ENCODE data around the gene SCUBE2.

DNA sequence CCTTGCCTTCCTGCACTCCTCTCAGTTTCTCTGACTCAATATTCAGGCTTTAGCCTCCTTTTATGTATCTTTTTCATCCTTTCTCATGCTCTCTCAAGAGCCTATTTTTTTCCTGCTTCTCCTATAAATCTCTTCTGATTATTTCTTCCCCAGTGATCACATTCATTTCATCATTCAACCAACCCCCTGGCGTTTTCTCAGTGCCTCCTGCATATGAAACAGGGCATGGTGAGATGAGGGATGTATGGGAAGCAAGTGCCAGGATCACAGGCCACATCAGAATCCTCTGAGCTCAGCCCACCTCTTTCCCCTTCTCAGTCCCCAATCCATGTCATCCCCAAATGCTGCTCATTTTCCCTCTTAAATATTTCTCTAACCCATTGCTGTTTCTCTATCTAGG is 48.9 kb downstream of the SCUBE2 start:
- TF ChIP-seq, protein P1, sequence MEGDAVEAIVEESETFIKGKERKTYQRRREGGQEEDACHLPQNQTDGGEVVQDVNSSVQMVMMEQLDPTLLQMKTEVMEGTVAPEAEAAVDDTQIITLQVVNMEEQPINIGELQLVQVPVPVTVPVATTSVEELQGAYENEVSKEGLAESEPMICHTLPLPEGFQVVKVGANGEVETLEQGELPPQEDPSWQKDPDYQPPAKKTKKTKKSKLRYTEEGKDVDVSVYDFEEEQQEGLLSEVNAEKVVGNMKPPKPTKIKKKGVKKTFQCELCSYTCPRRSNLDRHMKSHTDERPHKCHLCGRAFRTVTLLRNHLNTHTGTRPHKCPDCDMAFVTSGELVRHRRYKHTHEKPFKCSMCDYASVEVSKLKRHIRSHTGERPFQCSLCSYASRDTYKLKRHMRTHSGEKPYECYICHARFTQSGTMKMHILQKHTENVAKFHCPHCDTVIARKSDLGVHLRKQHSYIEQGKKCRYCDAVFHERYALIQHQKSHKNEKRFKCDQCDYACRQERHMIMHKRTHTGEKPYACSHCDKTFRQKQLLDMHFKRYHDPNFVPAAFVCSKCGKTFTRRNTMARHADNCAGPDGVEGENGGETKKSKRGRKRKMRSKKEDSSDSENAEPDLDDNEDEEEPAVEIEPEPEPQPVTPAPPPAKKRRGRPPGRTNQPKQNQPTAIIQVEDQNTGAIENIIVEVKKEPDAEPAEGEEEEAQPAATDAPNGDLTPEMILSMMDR (IDR thresholded peaks at IDR 0.05) = no peak
- TF ChIP-seq POLR2A (IDR thresholded peaks at IDR 0.05) = no peak

Measured in body of pancreas (tissue), 4 donors.